Endothelial cell (in vitro differentiated cells): ENCODE results near the gene KSR2. TPM values are rescaled to one million over a fixed set of nuclear protein-coding genes. Genes with fewer than 3 reads are reported as not detected.

ENCODE experiments used
- DNase-seq: peaks from one replicate; pipeline ENCODE4 v3.0.0; 2021; ENCODE audit warnings: low spot score
- H3K27ac Mint-ChIP-seq: one replicate; pipeline ENCODE4 v1.8.0; 2021; ENCODE audit warnings: mixed read lengths, inconsistent platforms; ENCODE audit not compliant: unreplicated experiment
- H3K27me3 Mint-ChIP-seq: one replicate; pipeline ENCODE4 v1.8.0; 2021; ENCODE audit warnings: mild to moderate bottlenecking, moderate library complexity, mixed read lengths, inconsistent platforms; ENCODE audit not compliant: unreplicated experiment
- H3K36me3 Mint-ChIP-seq: one replicate; pipeline ENCODE4 v1.8.0; 2021; ENCODE audit warnings: mild to moderate bottlenecking, low read depth, mixed read lengths, inconsistent platforms; ENCODE audit not compliant: unreplicated experiment
- H3K4me1 Mint-ChIP-seq: one replicate; pipeline ENCODE4 v1.8.0; 2021; ENCODE audit warnings: mild to moderate bottlenecking, mixed read lengths, inconsistent platforms; ENCODE audit not compliant: unreplicated experiment
- H3K4me3 Mint-ChIP-seq: one replicate; pipeline ENCODE4 v1.8.0; 2021; ENCODE audit warnings: mild to moderate bottlenecking, mixed read lengths, inconsistent platforms; ENCODE audit not compliant: unreplicated experiment
- H3K9me3 Mint-ChIP-seq: one replicate; pipeline ENCODE4 v1.8.0; 2021; ENCODE audit warnings: mixed read lengths, inconsistent platforms; ENCODE audit not compliant: unreplicated experiment
- total RNA-seq: library from RNA; stranded (reverse); fragmentation: NEBNext Ultra II Directional; extraction: Animal tissue kit (Norgen Biotek cat#: 25700); gene quantifications from one replicate; pipeline ENCODE4 v1.2.1, GENCODE V29; 2021; ENCODE audit not compliant: unreplicated experiment
- TF ChIP-seq, protein P1 (sequence below): fragments of 200-600 bp; sonication (generic); IDR thresholded peaks from one replicate; pipeline ENCODE4 v1.5.0; 2021; ENCODE audit warnings: antibody characterized with exemption; ENCODE audit not compliant: unreplicated experiment

Gene KSR2
- total RNA-seq, 1 donor from 2014 or later, result 0.05 TPM

DNA sequence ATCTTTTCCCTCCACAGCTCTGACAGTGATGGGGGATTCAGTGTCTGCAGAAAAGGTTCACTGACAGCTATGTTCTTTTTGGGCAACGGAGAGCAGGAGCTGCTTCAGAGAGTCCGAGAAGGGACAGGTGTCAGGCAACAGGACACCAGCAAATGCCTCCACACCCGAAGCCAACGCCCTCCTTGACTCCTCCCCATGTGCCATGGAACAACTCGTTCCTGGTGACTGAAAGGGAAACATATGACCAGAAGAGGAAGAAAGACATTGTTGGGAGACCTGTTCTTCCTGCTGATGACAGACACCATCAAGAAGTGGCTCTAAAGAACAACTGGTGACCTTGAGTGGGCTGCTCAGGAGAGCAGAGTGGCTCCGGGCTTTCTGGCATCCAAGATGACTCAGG is 435.1 kb downstream of the KSR2 start:
- H3K4me3 Mint-ChIP-seq, result no peak overlapping the region
- no peak overlapping the region for H3K27ac Mint-ChIP-seq
- H3K9me3 Mint-ChIP-seq, result no peaks in the 10 kb centered on the region
- H3K36me3 Mint-ChIP-seq, result no peaks in the 10 kb centered on the region
- peaks cover 9% of the 10 kb centered on the region for H3K27me3 Mint-ChIP-seq
- TF ChIP-seq, protein P1, sequence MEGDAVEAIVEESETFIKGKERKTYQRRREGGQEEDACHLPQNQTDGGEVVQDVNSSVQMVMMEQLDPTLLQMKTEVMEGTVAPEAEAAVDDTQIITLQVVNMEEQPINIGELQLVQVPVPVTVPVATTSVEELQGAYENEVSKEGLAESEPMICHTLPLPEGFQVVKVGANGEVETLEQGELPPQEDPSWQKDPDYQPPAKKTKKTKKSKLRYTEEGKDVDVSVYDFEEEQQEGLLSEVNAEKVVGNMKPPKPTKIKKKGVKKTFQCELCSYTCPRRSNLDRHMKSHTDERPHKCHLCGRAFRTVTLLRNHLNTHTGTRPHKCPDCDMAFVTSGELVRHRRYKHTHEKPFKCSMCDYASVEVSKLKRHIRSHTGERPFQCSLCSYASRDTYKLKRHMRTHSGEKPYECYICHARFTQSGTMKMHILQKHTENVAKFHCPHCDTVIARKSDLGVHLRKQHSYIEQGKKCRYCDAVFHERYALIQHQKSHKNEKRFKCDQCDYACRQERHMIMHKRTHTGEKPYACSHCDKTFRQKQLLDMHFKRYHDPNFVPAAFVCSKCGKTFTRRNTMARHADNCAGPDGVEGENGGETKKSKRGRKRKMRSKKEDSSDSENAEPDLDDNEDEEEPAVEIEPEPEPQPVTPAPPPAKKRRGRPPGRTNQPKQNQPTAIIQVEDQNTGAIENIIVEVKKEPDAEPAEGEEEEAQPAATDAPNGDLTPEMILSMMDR, result no peak
- DNase-seq, result no peak
- no peaks in the 10 kb centered on the region for H3K4me1 Mint-ChIP-seq

DNA sequence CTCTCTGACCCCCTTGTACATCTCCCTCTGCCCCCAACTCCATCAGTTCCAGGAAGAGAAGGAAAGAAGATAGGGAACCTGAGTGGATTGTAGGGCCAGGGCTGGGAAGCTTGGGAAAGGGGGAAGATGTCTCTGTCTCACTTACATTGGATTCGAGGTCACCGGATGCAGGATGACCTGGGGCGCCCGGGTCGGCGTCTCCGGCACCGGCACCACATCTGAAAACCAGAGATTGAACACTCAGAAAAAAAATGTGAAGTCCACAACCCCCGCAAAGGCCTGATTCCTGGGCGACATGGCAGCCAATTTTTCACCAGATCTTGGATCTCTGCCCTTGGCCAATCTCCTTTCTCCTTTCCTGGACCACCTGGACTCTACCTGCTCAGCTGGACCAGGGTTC is 438.0 kb downstream of the KSR2 start:
- Mint-ChIP-seq H3K27ac (no peak overlapping the region), H3K9me3 (no peaks in the 10 kb centered on the region), H3K4me3 (no peak overlapping the region), H3K36me3 (no peaks in the 10 kb centered on the region), H3K27me3 (peaks cover 9% of the 10 kb centered on the region), H3K4me1 (no peaks in the 10 kb centered on the region)
- no peak for DNase-seq
- TF ChIP-seq, protein P1, result no peak

DNA sequence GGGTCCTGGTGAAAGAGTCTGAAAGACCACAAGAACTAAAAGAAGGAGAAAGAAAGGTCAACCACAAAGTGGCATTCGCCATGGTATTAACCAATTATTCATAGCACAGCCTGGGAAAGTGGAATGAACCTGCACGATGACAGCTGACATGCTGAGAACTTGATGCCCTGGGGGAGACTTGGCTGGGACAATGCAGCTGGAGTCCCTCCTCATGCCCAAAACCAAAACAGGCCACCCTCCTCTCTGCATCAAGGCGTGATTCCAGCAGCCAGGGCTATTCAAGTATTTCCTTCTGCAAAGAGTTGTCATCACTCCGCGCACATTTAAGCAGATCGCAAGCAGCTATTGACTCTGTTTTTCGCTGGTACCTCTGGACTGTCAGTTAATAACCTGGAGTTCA is 440.3 kb downstream of the KSR2 start:
- Mint-ChIP-seq H3K4me1 (no peaks in the 10 kb centered on the region), H3K9me3 (no peaks in the 10 kb centered on the region), H3K27ac (no peak overlapping the region), H3K4me3 (no peak overlapping the region), H3K36me3 (no peaks in the 10 kb centered on the region), H3K27me3 (peaks cover 8% of the 10 kb centered on the region)
- DNase-seq, result no peak
- TF ChIP-seq, protein P1, result no peak

DNA sequence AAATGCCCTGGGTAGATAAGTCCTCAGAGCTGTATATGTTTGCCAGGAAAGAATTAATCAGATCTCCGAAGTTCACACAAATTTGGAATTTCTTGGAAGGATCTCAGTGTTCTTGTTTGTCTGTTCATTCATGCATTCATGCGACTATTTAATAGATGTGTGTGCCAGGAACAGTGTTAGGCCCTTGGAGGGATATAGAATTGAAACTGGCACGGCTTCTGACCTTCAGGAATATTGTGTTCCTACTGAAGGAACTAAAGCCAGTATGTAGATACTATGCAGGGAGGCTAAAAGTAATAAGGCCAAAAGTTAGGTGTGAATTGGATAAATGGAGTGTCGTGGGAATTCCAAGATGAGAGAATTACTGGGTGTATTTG is 441.3 kb downstream of the KSR2 start:
- H3K4me1 Mint-ChIP-seq, result no peaks in the 10 kb centered on the region
- no peaks in the 10 kb centered on the region for H3K36me3 Mint-ChIP-seq
- TF ChIP-seq, protein P1, result no peak
- no peak overlapping the region for H3K4me3 Mint-ChIP-seq
- no peak for DNase-seq
- no peaks in the 10 kb centered on the region for H3K9me3 Mint-ChIP-seq
- H3K27me3 Mint-ChIP-seq, result peaks cover 8% of the 10 kb centered on the region
- no peak overlapping the region for H3K27ac Mint-ChIP-seq

DNA sequence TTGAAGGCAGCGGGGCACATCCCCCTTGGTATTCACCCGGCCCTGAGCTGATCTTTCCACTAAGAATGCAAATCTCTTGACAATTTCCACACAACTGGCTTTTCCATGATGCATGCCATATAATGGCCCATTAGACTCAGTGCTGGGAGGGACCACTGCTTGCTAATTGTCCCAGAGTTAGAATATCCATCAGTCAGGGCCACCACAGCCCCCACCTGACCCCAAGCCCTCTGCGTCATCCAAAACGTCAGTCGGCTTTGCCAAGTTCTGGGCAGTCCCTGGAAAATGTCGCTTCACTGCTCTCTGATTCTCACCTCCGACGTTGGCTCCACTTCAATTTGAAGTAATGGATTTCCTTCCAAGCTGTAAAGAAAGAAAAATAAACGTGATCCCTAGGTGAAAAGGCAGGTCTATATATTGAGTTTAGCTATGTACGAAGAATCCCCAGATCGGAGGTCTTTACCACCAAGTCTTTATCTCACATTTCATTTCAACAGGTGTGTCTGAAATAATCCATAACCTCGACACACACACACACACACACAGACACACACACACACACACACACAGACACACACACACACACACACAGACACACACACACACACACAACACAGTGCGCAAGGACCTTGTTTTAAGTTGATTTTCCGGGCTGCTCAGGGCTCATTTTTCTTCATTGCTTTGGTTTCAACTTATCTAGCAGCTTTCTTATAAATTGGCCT is 441.9 kb downstream of the KSR2 start:
- Mint-ChIP-seq H3K4me1 (no peaks in the 10 kb centered on the region), H3K4me3 (no peak overlapping the region), H3K9me3 (no peaks in the 10 kb centered on the region), H3K27me3 (peaks cover 7% of the 10 kb centered on the region), H3K27ac (no peak overlapping the region), H3K36me3 (no peaks in the 10 kb centered on the region)
- no peak for DNase-seq
- TF ChIP-seq, protein P1, result no peak
